Neural cell (in vitro differentiated cells): ENCODE results near the gene ZNF805. TPM values are rescaled to one million over a fixed set of nuclear protein-coding genes. Genes with fewer than 3 reads are reported as not detected.

Experiments
- H2AFZ ChIP-seq: fragments of 200-600, 300-800 bp; sonication (generic), shearing (Covaris generic); 2 replicates; pipeline ENCODE4 v1.6.0; 2014; ENCODE audit warnings: low read depth, mild to moderate bottlenecking, antibody characterized with exemption, low read length, moderate library complexity
- H3F3A ChIP-seq: fragments of 200-600 bp; shearing (Covaris generic); 2 replicates; pipeline ENCODE4 v1.6.1; 2016; ENCODE audit warnings: mild to moderate bottlenecking, moderate library complexity, mixed read lengths, antibody characterized with exemption, low read length; ENCODE audit not compliant: insufficient read depth, poor library complexity, severe bottlenecking
- H3K27ac ChIP-seq: fragments of 200-600, 300-800 bp; sonication (generic), shearing (Covaris generic); 2 replicates; pipeline ENCODE4 v1.5.1; 2014; ENCODE audit warnings: mild to moderate bottlenecking, low read length, moderate library complexity
- H3K27me3 ChIP-seq: fragments of 300-800, 200-600 bp; sonication (generic), shearing (Covaris generic); 2 replicates; pipeline ENCODE4 v1.6.0; 2014; ENCODE audit warnings: mild to moderate bottlenecking, low read depth, low read length, moderate library complexity; ENCODE audit not compliant: insufficient read depth
- H3K36me3 ChIP-seq: fragments of 300-800, 200-600 bp; sonication (generic), shearing (Covaris generic); 2 replicates; pipeline ENCODE4 v1.5.1; 2014; ENCODE audit warnings: mild to moderate bottlenecking, antibody characterized with exemption, low read length, moderate library complexity; ENCODE audit not compliant: insufficient read depth
- H3K4me2 ChIP-seq: fragments of 300-800, 200-600 bp; sonication (generic), shearing (Covaris generic); 2 replicates; pipeline ENCODE4 v1.6.0; 2014; ENCODE audit warnings: mild to moderate bottlenecking, low read length
- H3K4me3 ChIP-seq: fragments of 300-800, 200-600 bp; sonication (generic), shearing (Covaris generic); 2 replicates; pipeline ENCODE4 v1.5.1; 2014; ENCODE audit warnings: mild to moderate bottlenecking, low read length, moderate library complexity
- H3K79me2 ChIP-seq: fragments of 200-600 bp; shearing (Covaris generic); replicated peaks from 2 replicates; pipeline ENCODE4 v1.6.0; 2014; ENCODE audit warnings: mild to moderate bottlenecking, low read length, moderate library complexity; ENCODE audit not compliant: insufficient read depth
- H3K9ac ChIP-seq: fragments of 300-800, 200-600 bp; sonication (generic), shearing (Covaris generic); 2 replicates; pipeline ENCODE4 v1.6.1; 2016; ENCODE audit warnings: mild to moderate bottlenecking, low read length, mixed read lengths
- H3K9me2 ChIP-seq: fragments of 200-600 bp; shearing (Covaris generic); 2 replicates; pipeline ENCODE4 v1.6.1; 2016; ENCODE audit warnings: mild to moderate bottlenecking, low read length, mixed read lengths; ENCODE audit not compliant: insufficient read depth
- H3K9me3 ChIP-seq: fragments of 200-600, 300-800 bp; sonication (generic), shearing (Covaris generic); 2 replicates; pipeline ENCODE4 v1.6.1; 2016; ENCODE audit warnings: mild to moderate bottlenecking, mixed run types, low read length, moderate library complexity, mixed read lengths
- H4K20me1 ChIP-seq: fragments of 200-600 bp; shearing (Covaris generic); 2 replicates; pipeline ENCODE4 v1.6.1; 2016; ENCODE audit warnings: mild to moderate bottlenecking, mixed run types; ENCODE audit not compliant: insufficient read depth
- EP300 ChIP-seq: fragments of 450-650 bp; conservative IDR thresholded peaks from 2 replicates; pipeline ENCODE4 v1.6.1; 2014; ENCODE audit warnings: antibody characterized with exemption, mild to moderate bottlenecking, moderate library complexity; ENCODE audit not compliant: poor library complexity, severe bottlenecking
- EZH2 ChIP-seq: fragments of 200-600, 300-800 bp; shearing (Covaris generic), sonication (generic); IDR thresholded peaks from 2 replicates; pipeline ENCODE4 v1.6.1; 2014; ENCODE audit warnings: antibody characterized with exemption, low read length, borderline replicate concordance, mild to moderate bottlenecking; ENCODE audit not compliant: insufficient read depth, poor library complexity, severe bottlenecking
- MXI1 ChIP-seq: fragments of 450-650 bp; conservative IDR thresholded peaks from 2 replicates; pipeline ENCODE4 v1.6.1; 2014; ENCODE audit warnings: antibody characterized with exemption, mild to moderate bottlenecking; ENCODE audit not compliant: poor library complexity, severe bottlenecking
- POLR2AphosphoS5 ChIP-seq: IDR thresholded peaks from 2 replicates; pipeline ENCODE4 v1.6.1; 2012
- RAD21 ChIP-seq: fragments of 450-650 bp; conservative IDR thresholded peaks from 2 replicates; pipeline ENCODE4 v1.6.1; 2014; ENCODE audit warnings: antibody characterized with exemption, mild to moderate bottlenecking, moderate library complexity
- SMC3 ChIP-seq: fragments of 450-650 bp; conservative IDR thresholded peaks from 2 replicates; pipeline ENCODE4 v1.6.1; 2014; ENCODE audit warnings: antibody characterized with exemption, mild to moderate bottlenecking, moderate library complexity; ENCODE audit not compliant: poor library complexity
- TAF1 ChIP-seq: IDR thresholded peaks from 2 replicates; pipeline ENCODE4 v1.6.1; 2012; ENCODE audit warnings: low read depth
- polyA plus RNA-seq: library from polyadenylated mRNA; depleted of rRNA; stranded (reverse); fragments of >200 nt; gene quantifications from 2 replicates; pipeline ENCODE4 v1.2.3, GENCODE V29; 2014
- TF ChIP-seq, protein P1 (sequence below): IDR thresholded peaks from 2 replicates; pipeline ENCODE4 v1.6.1; 2012; ENCODE audit warnings: borderline replicate concordance
- TF ChIP-seq, protein P2 (sequence below): fragments of 450-650 bp; IDR thresholded peaks from 2 replicates; pipeline ENCODE4 v1.5.1; 2014; ENCODE audit warnings: antibody characterized with exemption, mild to moderate bottlenecking, moderate library complexity; ENCODE audit not compliant: poor library complexity, severe bottlenecking

The ZNF805 gene
- polyA plus RNA-seq, 1 donor from 2014 or later = 4.9 TPM

DNA sequence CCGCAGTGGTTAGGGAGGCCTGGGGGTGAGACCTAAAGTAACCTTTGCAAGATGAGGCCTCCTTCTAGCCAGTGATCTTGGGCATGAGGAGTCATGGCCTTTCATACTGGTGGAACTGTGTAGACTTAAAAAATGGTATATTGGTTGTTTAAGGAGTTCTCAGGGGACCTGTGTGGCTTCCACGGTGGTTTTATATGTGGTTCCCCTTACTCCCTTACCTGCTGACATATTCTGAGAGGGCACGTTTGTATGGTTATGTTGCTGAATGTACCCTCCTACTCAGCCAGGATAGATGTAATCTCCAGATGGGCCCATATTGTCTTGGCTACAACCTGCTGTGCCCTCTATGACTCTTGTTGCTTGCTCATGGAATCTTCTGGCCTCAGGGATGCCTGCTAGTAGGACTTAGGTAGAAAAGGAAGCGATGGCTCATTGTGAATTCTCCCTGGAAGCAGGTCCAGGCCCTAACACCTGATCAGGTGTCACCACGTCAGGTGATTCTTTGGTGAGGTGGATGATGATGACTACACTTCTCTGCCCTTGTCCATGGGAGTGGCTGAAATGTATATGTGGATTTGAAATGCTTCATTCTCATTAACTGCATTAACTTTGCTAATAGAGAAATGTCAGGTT is 41.7 kb downstream of the ZNF805 start:
- H3F3A ChIP-seq = no peaks in the 10 kb centered on the region
- H3K79me2 ChIP-seq = peaks cover 62% of the 10 kb centered on the region
- no peaks in the 10 kb centered on the region for H4K20me1 ChIP-seq
- peak overlapping the region; percentile 96 for H3K4me3 ChIP-seq
- TF ChIP-seq SMC3 = no peak
- H3K27me3 ChIP-seq = no peaks in the 10 kb centered on the region
- H3K4me2 ChIP-seq = peak overlapping the region; percentile 73
- H2AFZ ChIP-seq = no peak overlapping the region
- no peaks in the 10 kb centered on the region for H3K9me2 ChIP-seq
- no peak overlapping the region for H3K27ac ChIP-seq
- H3K36me3 ChIP-seq = no peaks in the 10 kb centered on the region
- no peaks in the 10 kb centered on the region for H3K9me3 ChIP-seq
- no peak overlapping the region for H3K9ac ChIP-seq

DNA sequence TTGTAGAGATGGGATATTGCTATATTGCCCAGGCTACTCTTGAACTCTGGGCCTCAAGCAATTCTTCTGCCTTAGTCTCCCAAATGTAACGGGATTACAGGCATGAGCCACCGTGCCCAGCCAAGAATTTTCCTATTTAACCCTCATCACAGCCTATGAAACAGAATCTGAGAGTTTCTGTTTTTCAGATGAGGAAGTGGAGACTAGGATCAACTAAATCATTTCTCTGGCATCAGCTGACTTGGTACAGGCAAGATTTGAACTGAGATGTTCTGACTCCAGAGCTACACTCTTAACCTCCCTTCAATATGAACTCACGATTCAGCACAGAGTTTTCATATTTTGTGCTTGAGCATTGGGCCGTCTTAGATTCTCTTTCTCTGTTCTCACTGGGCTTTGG is 47.9 kb downstream of the ZNF805 start:
- Histone ChIP-seq H3K79me2 (peaks cover 65% of the 10 kb centered on the region), H2AFZ (no peak overlapping the region), H3K9me3 (no peaks in the 10 kb centered on the region), H3K36me3 (peaks cover 28% of the 10 kb centered on the region), H4K20me1 (no peaks in the 10 kb centered on the region), H3F3A (no peaks in the 10 kb centered on the region), H3K27me3 (no peaks in the 10 kb centered on the region), H3K27ac (no peak overlapping the region), H3K9ac (no peak overlapping the region), H3K4me2 (no peak overlapping the region), H3K9me2 (no peaks in the 10 kb centered on the region), H3K4me3 (no peak overlapping the region)
- TF ChIP-seq SMC3 (no peak), MXI1 (no peak), EZH2 (no peak), TAF1 (no peak), POLR2AphosphoS5 (no peak), RAD21 (no peak), EP300 (no peak)
- TF ChIP-seq, protein P1, sequence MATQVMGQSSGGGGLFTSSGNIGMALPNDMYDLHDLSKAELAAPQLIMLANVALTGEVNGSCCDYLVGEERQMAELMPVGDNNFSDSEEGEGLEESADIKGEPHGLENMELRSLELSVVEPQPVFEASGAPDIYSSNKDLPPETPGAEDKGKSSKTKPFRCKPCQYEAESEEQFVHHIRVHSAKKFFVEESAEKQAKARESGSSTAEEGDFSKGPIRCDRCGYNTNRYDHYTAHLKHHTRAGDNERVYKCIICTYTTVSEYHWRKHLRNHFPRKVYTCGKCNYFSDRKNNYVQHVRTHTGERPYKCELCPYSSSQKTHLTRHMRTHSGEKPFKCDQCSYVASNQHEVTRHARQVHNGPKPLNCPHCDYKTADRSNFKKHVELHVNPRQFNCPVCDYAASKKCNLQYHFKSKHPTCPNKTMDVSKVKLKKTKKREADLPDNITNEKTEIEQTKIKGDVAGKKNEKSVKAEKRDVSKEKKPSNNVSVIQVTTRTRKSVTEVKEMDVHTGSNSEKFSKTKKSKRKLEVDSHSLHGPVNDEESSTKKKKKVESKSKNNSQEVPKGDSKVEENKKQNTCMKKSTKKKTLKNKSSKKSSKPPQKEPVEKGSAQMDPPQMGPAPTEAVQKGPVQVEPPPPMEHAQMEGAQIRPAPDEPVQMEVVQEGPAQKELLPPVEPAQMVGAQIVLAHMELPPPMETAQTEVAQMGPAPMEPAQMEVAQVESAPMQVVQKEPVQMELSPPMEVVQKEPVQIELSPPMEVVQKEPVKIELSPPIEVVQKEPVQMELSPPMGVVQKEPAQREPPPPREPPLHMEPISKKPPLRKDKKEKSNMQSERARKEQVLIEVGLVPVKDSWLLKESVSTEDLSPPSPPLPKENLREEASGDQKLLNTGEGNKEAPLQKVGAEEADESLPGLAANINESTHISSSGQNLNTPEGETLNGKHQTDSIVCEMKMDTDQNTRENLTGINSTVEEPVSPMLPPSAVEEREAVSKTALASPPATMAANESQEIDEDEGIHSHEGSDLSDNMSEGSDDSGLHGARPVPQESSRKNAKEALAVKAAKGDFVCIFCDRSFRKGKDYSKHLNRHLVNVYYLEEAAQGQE = no peak
- TF ChIP-seq, protein P2, sequence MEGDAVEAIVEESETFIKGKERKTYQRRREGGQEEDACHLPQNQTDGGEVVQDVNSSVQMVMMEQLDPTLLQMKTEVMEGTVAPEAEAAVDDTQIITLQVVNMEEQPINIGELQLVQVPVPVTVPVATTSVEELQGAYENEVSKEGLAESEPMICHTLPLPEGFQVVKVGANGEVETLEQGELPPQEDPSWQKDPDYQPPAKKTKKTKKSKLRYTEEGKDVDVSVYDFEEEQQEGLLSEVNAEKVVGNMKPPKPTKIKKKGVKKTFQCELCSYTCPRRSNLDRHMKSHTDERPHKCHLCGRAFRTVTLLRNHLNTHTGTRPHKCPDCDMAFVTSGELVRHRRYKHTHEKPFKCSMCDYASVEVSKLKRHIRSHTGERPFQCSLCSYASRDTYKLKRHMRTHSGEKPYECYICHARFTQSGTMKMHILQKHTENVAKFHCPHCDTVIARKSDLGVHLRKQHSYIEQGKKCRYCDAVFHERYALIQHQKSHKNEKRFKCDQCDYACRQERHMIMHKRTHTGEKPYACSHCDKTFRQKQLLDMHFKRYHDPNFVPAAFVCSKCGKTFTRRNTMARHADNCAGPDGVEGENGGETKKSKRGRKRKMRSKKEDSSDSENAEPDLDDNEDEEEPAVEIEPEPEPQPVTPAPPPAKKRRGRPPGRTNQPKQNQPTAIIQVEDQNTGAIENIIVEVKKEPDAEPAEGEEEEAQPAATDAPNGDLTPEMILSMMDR = no peak

DNA sequence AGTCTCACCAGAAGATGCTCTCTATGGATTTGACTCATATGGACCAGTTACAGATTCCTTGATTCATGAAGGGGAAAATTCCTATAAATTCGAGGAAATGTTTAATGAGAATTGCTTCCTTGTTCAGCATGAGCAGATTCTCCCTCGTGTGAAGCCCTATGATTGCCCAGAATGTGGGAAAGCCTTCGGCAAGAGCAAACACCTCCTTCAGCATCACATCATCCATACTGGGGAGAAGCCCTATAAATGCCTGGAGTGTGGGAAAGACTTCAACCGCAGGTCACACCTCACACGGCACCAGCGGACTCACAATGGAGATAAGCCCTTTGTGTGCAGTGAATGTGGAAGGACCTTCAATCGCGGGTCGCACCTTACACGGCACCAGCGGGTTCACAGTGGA is 50.5 kb downstream of the ZNF805 start:
- TF ChIP-seq EP300 (no peak), RAD21 (no peak), SMC3 (no peak), POLR2AphosphoS5 (no peak), MXI1 (no peak)
- TF ChIP-seq, protein P2 = no peak
- Histone ChIP-seq H3K79me2 (peaks cover 58% of the 10 kb centered on the region), H4K20me1 (no peaks in the 10 kb centered on the region), H3K9me3 (peaks cover 9% of the 10 kb centered on the region), H3F3A (no peaks in the 10 kb centered on the region), H3K9me2 (no peaks in the 10 kb centered on the region), H3K27ac (no peak overlapping the region), H3K4me2 (no peak overlapping the region), H3K4me3 (no peak overlapping the region), H3K9ac (no peak overlapping the region), H3K36me3 (peaks cover 42% of the 10 kb centered on the region), H3K27me3 (no peaks in the 10 kb centered on the region), H2AFZ (no peak overlapping the region)
